NOMO-1 treated with dmso at 0.1 percent for 144 hours (cell line): Measurements from ENCODE around the gene C5orf47.
"Not testable (repeated sequence)": the region's sequence is repeated elsewhere in the genome, so short reads cannot be mapped to it uniquely, and the experiment has no call there.

Source experiments
- DNase-seq: peaks from one replicate; lab custom pipeline; 2025; ENCODE audit not compliant: unreplicated experiment; lab: John Stamatoyannopoulos, UW

C5orf47 gene

GRCh38 chr5:173969167-173970049 lies 19.6 kb upstream of the C5orf47 start:
- DNase-seq = no peak

DNA sequence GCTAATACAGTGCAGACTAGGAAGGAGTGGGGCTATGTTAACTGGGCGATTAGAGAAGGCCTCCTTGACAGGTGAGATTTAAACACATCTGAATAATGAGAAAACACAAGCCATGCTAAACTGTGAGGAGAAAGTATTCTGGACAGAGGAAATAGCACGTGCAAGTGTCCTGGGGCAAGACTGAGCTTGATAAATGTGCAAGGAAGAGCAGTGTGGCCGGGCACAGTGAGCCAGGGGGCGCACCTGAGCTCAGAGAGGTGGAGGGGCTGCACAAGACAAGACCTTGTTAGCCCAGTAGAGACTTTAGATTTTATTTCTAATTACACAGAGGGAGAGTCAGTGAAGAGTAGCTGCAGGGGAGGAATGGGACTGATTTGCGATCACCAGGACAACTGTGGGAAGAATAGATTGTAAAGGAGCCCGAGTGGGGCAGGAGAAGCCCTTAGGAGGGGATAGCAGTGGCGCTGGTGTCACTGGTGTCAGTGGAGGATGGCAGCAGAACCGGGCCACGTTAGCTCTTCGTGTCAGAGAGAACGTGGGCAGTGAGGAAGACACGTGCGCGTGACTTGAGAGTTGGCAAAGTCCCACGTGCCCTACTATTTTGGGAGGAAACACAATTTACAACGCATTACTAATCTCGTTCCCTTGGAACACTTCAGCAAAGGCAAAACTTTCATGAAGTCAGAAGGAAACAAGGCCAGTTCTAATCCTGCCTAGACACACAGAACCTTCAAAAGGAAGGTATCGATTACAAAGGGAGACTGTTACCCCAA lies 17.9 kb upstream of the C5orf47 start:
- no peak for DNase-seq

GRCh38 chr5:173971681-173972345 lies 17.2 kb upstream of the C5orf47 start:
- no peak for DNase-seq

- no peak for DNase-seq
Measured at GRCh38 chr5:173972607-173972924, 16.4 kb upstream of the C5orf47 start.

- peak; percentile 39 for DNase-seq
Measured at GRCh38 chr5:173972925-173973615, 15.9 kb upstream of the C5orf47 start.

GRCh38 chr5:173973616-173973969 lies 15.4 kb upstream of the C5orf47 start:
- DNase-seq = no peak

- no peak for DNase-seq
Measured at GRCh38 chr5:173974688-173975239, 14.2 kb upstream of the C5orf47 start.

DNA sequence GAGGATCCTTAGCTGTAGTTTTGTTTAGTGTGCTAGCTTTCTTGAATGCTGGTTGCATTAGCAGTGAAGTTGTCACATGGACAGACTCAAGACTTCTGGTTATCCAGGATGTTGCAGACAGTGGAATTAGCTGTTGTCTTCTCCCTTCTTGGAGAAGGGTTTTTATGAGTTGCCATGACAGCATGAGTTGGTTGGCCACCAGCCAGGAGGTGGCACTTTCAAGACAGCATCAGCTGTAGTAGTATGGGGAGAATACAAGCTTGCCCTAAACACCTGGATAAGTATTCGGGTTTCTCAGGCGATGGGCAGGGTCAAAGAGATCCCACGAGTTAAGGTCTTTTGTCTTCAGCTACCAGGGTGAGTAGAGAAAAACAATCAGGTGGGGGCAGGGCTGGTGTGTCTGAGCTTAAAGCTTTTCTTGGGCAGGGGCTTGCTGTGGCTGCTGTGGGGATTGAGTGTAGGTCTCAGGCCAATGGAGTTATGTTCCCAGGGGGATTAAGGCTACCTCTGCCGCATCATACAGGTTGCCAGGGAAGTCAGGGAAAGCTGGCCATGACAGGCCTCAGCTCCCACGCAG lies 7.7 kb upstream of the C5orf47 start:
- no peak for DNase-seq

DNA sequence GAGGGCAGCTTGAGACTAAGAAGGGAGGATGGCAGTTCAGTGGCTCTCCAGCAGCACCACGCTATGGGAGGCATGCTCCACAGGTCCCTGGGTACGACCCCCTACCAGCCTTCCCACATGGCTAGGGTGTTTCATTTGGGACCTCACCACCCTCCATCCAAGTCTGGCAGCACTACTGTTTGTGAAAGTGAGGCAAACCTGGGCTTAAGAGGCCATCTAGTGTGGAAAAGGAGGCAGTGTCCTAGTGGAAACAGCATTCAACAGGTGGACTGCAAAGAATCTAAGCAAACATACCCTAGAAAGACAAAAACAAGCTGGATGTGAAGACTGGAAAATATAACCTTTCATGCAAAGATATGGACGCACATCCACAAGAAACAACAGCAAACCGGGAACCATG lies 4.8 kb upstream of the C5orf47 start:
- no peak for DNase-seq

DNA sequence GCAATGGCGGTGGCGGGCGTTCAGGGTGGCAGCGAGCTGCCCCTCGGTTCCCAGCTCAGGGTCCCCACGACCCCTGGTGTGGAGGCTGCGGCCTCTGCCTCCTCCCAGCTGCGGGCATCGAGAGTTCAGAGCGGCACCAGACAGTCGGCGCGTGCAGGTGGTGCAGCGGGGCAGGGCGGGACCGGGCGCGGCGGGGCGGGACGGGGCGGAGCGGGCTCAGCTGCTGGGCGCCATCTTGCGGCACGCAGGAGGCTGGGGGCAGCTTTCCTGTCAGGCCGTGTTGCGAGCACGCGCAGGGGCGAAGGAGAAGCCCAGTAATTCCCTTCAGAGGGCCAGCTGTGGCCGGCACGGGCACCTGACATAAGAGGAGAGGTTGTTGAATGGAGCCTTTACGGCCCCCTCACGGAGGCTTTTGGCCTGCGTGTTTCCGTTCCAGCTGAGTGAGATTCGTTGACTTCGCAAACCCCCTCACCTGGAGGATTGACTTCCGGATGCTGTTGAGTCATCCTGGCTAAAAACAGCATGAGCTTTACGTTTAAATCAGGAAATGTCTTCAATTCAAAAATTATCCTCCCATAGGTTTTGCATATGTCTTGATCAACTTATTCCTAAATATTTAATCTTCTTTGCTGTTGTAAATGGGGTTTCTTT lies 587 bp downstream of the C5orf47 start:
- DNase-seq = no peak

DNA sequence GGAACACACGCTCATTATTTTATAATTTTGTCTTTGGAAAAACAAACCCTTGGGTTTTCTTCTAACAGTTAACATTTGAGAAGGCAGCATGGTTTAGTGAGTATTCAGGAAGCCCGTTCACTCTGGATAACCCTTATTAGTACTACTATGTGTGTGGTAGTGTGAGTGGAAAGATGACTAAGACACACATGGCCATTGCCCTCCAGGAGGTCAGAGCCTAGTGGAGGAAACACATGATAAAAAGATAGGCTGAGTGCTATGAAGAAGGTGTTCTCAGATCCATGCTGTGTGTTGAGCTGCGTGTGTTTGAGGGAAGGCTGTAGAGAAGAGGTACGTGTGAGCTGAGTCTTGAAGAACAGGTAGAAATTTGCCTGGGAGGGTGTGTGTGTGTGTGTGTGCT lies 8.4 kb downstream of the C5orf47 start:
- DNase-seq = no peak

DNA sequence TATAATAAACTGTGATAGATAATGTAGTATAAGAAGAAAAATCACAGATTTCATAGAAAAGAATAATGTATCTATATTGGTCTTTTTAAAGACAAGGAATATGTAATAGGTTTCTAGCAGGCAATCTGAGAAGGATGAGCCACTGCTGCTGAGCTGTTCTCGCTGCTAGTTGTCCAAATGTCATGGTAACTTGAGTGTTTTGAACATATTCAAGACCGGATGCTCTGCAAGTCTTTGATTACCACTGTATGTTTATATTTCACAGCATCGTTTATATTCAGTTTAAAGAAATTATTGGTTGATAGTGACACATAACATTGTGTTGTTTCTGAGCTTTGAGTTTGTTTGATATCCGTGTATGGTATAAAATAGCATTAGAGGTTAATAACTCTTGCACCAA lies 9.6 kb downstream of the C5orf47 start:
- DNase-seq = no peak

GRCh38 chr5:174000076-174000475 lies 11.1 kb downstream of the C5orf47 start:
- DNase-seq = no peak

DNA sequence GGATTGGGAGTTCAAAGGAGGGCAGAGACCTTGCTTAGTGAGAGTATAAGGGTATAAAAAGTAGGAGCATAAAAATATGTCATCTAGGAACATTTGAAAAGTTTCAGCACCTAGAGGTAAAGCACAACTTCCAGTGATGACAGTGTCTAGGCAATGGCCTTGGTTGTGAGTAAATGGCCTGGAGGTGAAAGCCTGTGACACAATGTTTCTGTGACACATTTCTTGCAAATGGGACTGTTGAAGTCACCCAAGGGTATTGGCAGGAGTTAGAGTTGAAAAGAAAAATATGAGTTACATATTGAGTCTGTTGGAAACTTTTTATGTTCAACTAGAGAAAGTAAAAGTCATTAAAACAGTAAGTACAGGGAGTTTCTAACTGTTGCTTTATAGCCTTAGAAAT lies 14.8 kb downstream of the C5orf47 start:
- no peak for DNase-seq

DNA sequence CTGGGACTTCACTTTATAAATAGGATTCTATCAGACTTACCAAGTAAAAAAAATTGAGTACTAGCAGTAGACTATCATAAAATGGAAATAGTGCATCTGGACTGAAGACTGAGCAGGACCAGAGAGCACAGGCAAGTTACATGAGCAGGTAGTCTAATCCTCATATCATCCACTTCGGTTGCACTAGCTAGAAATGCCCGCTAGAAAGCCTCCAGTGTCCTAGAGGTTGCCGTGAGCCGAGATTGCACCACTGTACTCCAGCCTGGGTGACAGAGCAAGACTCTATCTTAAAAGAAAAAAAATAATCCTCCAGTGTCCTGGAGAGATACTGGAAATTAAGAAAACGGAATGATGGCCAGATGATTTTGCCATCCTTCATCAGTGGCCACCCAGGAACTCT lies 20.0 kb downstream of the C5orf47 start:
- DNase-seq = no peak

GRCh38 chr5:174010365-174010764 lies 21.4 kb downstream of the C5orf47 start:
- no peak for DNase-seq

DNA sequence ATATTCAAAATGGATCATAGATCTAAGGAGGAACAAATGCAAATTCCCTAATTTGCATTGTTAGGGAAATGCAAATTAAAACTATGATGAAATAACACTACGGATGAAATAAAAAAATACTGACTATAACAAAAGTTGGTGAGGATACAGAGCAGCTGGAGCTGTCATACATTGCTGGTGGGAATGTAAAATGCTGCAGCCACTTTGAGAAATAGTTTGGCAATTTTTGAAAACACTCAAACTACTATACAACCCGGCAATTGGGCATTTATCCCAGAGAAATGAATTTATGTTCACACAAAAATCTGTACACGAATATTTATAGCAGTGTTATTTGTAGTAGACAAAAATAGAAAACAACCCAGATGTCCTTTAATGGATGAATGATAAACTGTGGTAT lies 22.5 kb downstream of the C5orf47 start:
- no peak for DNase-seq

DNA sequence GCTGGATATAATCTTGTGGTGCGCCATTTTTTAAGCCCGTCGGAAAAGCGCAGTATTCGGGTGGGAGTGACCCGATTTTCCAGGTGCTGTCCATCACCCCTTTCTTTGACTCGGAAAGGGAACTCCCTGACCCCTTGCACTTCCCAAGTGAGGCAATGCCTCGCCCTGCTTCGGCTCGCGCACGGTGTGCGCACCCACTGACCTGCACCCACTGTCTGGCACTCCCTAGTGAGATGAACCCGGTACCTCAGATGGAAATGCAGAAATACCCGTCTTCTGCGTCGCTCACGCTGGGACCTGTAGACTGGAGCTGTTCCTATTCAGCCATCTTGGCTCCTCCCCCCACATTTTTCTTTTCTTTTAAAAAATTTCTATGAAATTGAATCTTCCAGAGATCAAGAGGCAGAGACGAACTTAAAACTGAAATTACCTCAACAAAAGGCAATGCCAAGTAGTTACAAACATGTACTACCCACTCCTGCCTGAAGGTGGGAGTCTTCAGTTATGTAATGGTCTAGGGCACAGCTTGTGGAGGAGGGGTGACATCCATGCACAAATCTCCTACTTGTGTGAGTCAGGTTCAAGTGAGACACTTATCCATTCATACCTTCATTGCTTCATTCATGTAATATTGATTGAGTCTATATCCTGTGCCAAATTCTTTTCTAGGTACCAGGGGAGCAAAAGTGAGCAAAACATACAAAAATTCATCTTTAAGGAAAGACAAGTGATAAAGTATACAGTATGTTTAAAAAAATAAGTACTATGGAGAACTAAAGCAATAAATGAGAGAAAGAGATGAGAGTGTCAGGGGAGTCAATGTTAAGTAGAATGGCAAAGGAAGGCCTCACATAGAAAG lies 31.3 kb downstream of the C5orf47 start:
- DNase-seq = not testable (repeated sequence)

DNA sequence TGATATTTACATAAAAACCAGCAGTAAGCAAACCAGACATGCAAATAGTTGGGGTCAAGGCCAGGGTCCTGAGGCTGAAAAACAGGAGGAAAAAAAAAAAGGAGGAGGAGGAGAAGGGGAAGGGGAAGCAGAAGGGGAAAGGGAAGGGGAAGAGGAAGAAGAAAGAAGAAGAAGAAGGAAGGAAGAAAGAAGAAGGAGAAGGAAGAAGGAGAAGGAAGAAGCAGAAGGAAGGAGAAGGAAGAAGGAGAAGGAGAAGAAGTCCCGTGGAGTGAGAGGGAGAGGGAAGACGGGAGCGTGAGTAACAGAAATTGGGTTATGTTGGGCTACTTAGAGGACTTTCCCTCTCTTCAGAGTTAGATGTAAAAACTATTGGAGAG lies 31.9 kb downstream of the C5orf47 start:
- DNase-seq = no peak
